ENCODE results near the gene FCHO1.
A peak's percentile ranks its signal among the peaks of the same experiment; 100 is the strongest.
"Not testable (repeated sequence)": the region's sequence is repeated elsewhere in the genome, so short reads cannot be mapped to it uniquely, and the experiment has no call there.

The FCHO1 gene

GRCh38 chr19:17778251-17778967, 27.1 kb downstream of the FCHO1 start:
- DNase-seq = peak; percentile 58
- H3K36me3 ChIP-seq (ENCODE audit: insufficient read depth, low read length) = peaks cover 64% of the 10 kb centered on the region
- H3K4me3 ChIP-seq (ENCODE audit: low read depth in 1 of 2, low read length in 2 of 2) = no peak overlapping the region

GRCh38 chr19:17778968-17779929, 28.0 kb downstream of the FCHO1 start:
- Histone ChIP-seq H3K9ac (ENCODE audit: low read depth, low read length) (no peak overlapping the region), H3K4me2 (ENCODE audit: insufficient read depth, low read length) (no peak overlapping the region), H2AFZ (ENCODE audit: low read depth, low read length) (no peak overlapping the region)

More at GRCh38 chr19:17778251-17778967, 27.1 kb downstream of the FCHO1 start:
- Histone ChIP-seq H3K27me3 (ENCODE audit: insufficient read depth, low read length, poor library complexity) (no peaks in the 10 kb centered on the region), H3K9ac (ENCODE audit: low read depth, low read length) (no peak overlapping the region), H2AFZ (ENCODE audit: low read depth, low read length) (no peak overlapping the region), H4K20me1 (ENCODE audit: insufficient read depth, low read length) (peaks cover 7% of the 10 kb centered on the region), H3K79me2 (ENCODE audit: insufficient read depth, low read length) (no peaks in the 10 kb centered on the region), H3K4me1 (ENCODE audit: insufficient read depth, low read length) (no peaks in the 10 kb centered on the region), H3K9me3 (ENCODE audit: insufficient read depth, low read length, severe bottlenecking) (no peaks in the 10 kb centered on the region), H3K27ac (ENCODE audit: low read length) (no peak overlapping the region), H3K4me2 (ENCODE audit: insufficient read depth, low read length) (no peak overlapping the region)
- ATAC-seq (ENCODE audit: insufficient read depth, low read depth) = peak; percentile 75
- TF ChIP-seq EZH2 (IDR thresholded peaks at IDR 0.05; ENCODE audit: borderline replicate concordance, low read depth, low read length, severe bottlenecking) (no peak), CTCF (IDR thresholded peaks at IDR 0.05; ENCODE audit: borderline replicate concordance, extremely low read depth, low read length, poor library complexity, severe bottlenecking) (no peak)

GRCh38 chr19:17780781-17781180, 29.5 kb downstream of the FCHO1 start:
- no peak overlapping the region for H3K4me3 ChIP-seq (ENCODE audit: low read depth in 1 of 2, low read length in 2 of 2)
- ATAC-seq (ENCODE audit: insufficient read depth, low read depth) (no peak), DNase-seq (no peak)
- H4K20me1 ChIP-seq (ENCODE audit: insufficient read depth, low read length) = peaks cover 10% of the 10 kb centered on the region
- H3K27me3 ChIP-seq (ENCODE audit: insufficient read depth, low read length, poor library complexity) = no peaks in the 10 kb centered on the region
- TF ChIP-seq CTCF (IDR thresholded peaks at IDR 0.05; ENCODE audit: borderline replicate concordance, extremely low read depth, low read length, poor library complexity, severe bottlenecking) = no peak
- no peak overlapping the region for H3K27ac ChIP-seq (ENCODE audit: low read length)
- H3K9ac ChIP-seq (ENCODE audit: low read depth, low read length) = no peak overlapping the region
- no peak overlapping the region for H2AFZ ChIP-seq (ENCODE audit: low read depth, low read length)
- H3K79me2 ChIP-seq (ENCODE audit: insufficient read depth, low read length) = no peaks in the 10 kb centered on the region
- H3K9me3 ChIP-seq (ENCODE audit: insufficient read depth, low read length, severe bottlenecking) = no peaks in the 10 kb centered on the region
- H3K4me1 ChIP-seq (ENCODE audit: insufficient read depth, low read length) = no peaks in the 10 kb centered on the region
- no peak overlapping the region for H3K4me2 ChIP-seq (ENCODE audit: insufficient read depth, low read length)
- peaks cover 61% of the 10 kb centered on the region for H3K36me3 ChIP-seq (ENCODE audit: insufficient read depth, low read length)

More at GRCh38 chr19:17778968-17779929, 28.0 kb downstream of the FCHO1 start:
- Histone ChIP-seq H3K4me1 (ENCODE audit: insufficient read depth, low read length) (no peaks in the 10 kb centered on the region), H3K27ac (ENCODE audit: low read length) (no peak overlapping the region), H3K27me3 (ENCODE audit: insufficient read depth, low read length, poor library complexity) (no peaks in the 10 kb centered on the region), H3K36me3 (ENCODE audit: insufficient read depth, low read length) (peaks cover 66% of the 10 kb centered on the region), H3K79me2 (ENCODE audit: insufficient read depth, low read length) (no peaks in the 10 kb centered on the region), H4K20me1 (ENCODE audit: insufficient read depth, low read length) (peaks cover 7% of the 10 kb centered on the region), H3K4me3 (ENCODE audit: low read depth in 1 of 2, low read length in 2 of 2) (no peak overlapping the region), H3K9me3 (ENCODE audit: insufficient read depth, low read length, severe bottlenecking) (no peaks in the 10 kb centered on the region)
- DNase-seq (no peak), ATAC-seq (ENCODE audit: insufficient read depth, low read depth) (no peak)
- no peak for TF ChIP-seq CTCF (IDR thresholded peaks at IDR 0.05; ENCODE audit: borderline replicate concordance, extremely low read depth, low read length, poor library complexity, severe bottlenecking)
- no peak for TF ChIP-seq EZH2 (IDR thresholded peaks at IDR 0.05; ENCODE audit: borderline replicate concordance, low read depth, low read length, severe bottlenecking)

GRCh38 chr19:17783721-17784120, 32.4 kb downstream of the FCHO1 start:
- not testable (repeated sequence) for ATAC-seq (ENCODE audit: insufficient read depth, low read depth); H3K4me3 ChIP-seq (ENCODE audit: low read depth in 1 of 2, low read length in 2 of 2); H3K9ac ChIP-seq (ENCODE audit: low read depth, low read length); H3K27me3 ChIP-seq (ENCODE audit: insufficient read depth, low read length, poor library complexity); H3K79me2 ChIP-seq (ENCODE audit: insufficient read depth, low read length); H3K27ac ChIP-seq (ENCODE audit: low read length); H4K20me1 ChIP-seq (ENCODE audit: insufficient read depth, low read length); H2AFZ ChIP-seq (ENCODE audit: low read depth, low read length); DNase-seq; H3K4me2 ChIP-seq (ENCODE audit: insufficient read depth, low read length); H3K9me3 ChIP-seq (ENCODE audit: insufficient read depth, low read length, severe bottlenecking); H3K4me1 ChIP-seq (ENCODE audit: insufficient read depth, low read length)
- peaks cover 57% of the 10 kb centered on the region for H3K36me3 ChIP-seq (ENCODE audit: insufficient read depth, low read length)
